Fibroblast of lung (primary cell): Measurements from ENCODE around the gene AMOTL2. TPM values are rescaled to one million over a fixed set of nuclear protein-coding genes. Genes with fewer than 3 reads are reported as not detected.

ENCODE experiments used
- DNase-seq, 2 donors: peaks; one replicate each; pipeline versions ENCODE4 v3.0.0 to v3.0.0-alpha.2; 2010; ENCODE audit warnings: low read depth in 2 of 2
- H2AFZ ChIP-seq: 2 replicates; pipeline ENCODE4 v1.5.1; 2012; ENCODE audit warnings: low read length, control low read depth, inconsistent platforms
- H3K27ac ChIP-seq: 2 replicates; pipeline ENCODE4 v1.5.1; 2011; ENCODE audit warnings: low read length, control low read depth; ENCODE audit not compliant: insufficient read depth
- H3K27me3 ChIP-seq: 2 replicates; pipeline ENCODE4 v1.5.1; 2011; ENCODE audit warnings: mild to moderate bottlenecking, low read length; ENCODE audit not compliant: control insufficient read depth, insufficient read depth
- H3K36me3 ChIP-seq: 2 replicates; pipeline ENCODE4 v1.5.1; 2011; ENCODE audit warnings: low read length; ENCODE audit not compliant: control insufficient read depth, insufficient read depth
- H3K4me1 ChIP-seq: 2 replicates; pipeline ENCODE4 v1.5.1; 2011; ENCODE audit warnings: low read length; ENCODE audit not compliant: control insufficient read depth, insufficient read depth; ENCODE audit errors: extremely low read depth
- H3K4me2 ChIP-seq: 2 replicates; pipeline ENCODE4 v1.5.1; 2011; ENCODE audit warnings: low read length, control low read depth; ENCODE audit not compliant: insufficient read depth; ENCODE audit errors: extremely low read depth
- H3K4me3 ChIP-seq, 4 experiments: fragments of 200-600 bp in 1 of 4; sonication (generic) in 1 of 4; replicated peaks in 1 of 4; 2 replicates each; pipeline ENCODE4 v1.5.1; 2011 to 2016; ENCODE audit warnings: low read length in 4 of 4, low read depth in 3 of 4, mild to moderate bottlenecking in 3 of 4, control low read depth in 2 of 4, inconsistent platforms in 1 of 4, mixed read lengths in 1 of 4; ENCODE audit not compliant: insufficient read depth in 1 of 4; ENCODE audit errors: control extremely low read depth in 1 of 4
- H3K79me2 ChIP-seq: 2 replicates; pipeline ENCODE4 v1.5.1; 2012; ENCODE audit warnings: mild to moderate bottlenecking, low read length, inconsistent platforms; ENCODE audit not compliant: control insufficient read depth, insufficient read depth
- H3K9ac ChIP-seq: 2 replicates; pipeline ENCODE4 v1.5.1; 2011; ENCODE audit warnings: mild to moderate bottlenecking, low read length, control low read depth; ENCODE audit not compliant: insufficient read depth
- H3K9me3 ChIP-seq: 2 replicates; pipeline ENCODE4 v1.5.1; 2012; ENCODE audit warnings: low read depth, low read length; ENCODE audit not compliant: control insufficient read depth, insufficient read depth
- H4K20me1 ChIP-seq: 2 replicates; pipeline ENCODE4 v1.5.1; 2011; ENCODE audit warnings: low read length; ENCODE audit not compliant: control insufficient read depth, insufficient read depth; ENCODE audit errors: extremely low read depth
- CTCF ChIP-seq, 2 donors: IDR thresholded peaks in 1 of 2; conservative IDR thresholded peaks in 1 of 2; 1 replicate in 1 of 2; 2 replicates in 1 of 2; pipeline ENCODE4 v1.5.1; 2011 to 2012; ENCODE audit warnings: low read length in 2 of 2, control low read depth in 1 of 2, inconsistent platforms in 1 of 2, low read depth in 1 of 2, mild to moderate bottlenecking in 1 of 2
- EZH2 ChIP-seq: IDR thresholded peaks from 2 replicates; pipeline ENCODE4 v1.5.1; 2012; ENCODE audit warnings: low read length, control low read depth, mild to moderate bottlenecking; ENCODE audit errors: missing control alignments
- polyA plus RNA-seq, 2 donors: library from polyadenylated mRNA; depleted of rRNA in 1 of 2; stranded (reverse) in 1 of 2; unstranded in 1 of 2; fragments of >200 nt; gene quantifications; 2 replicates each; pipeline ENCODE4 v1.2.1, GENCODE V29; 2011 to 2012; ENCODE audit warnings: missing spikeins in 1 of 2
- total RNA-seq: library from RNA; depleted of rRNA; stranded (reverse); fragments of >200 nt; gene quantifications from 2 replicates; pipeline ENCODE4 v1.2.1, GENCODE V29; 2014

Gene AMOTL2
- total and polyA plus RNA-seq, 2 donors (not counting 1 experiment from before 2014, with no cell fraction given), result 74.6 to 97.0 TPM

- H2AFZ ChIP-seq, result peak overlapping the region; percentile 46
Measured at GRCh38 chr3:134315286-134316106, 58.8 kb downstream of the AMOTL2 start.

GRCh38 chr3:134314588-134315285 is 59.5 kb downstream of the AMOTL2 start:
- Histone ChIP-seq H2AFZ (no peak overlapping the region), H3K27ac (peak overlapping the region; percentile 96), H3K27me3 (no peaks in the 10 kb centered on the region), H3K4me3 (peak overlapping the region in 1 of 4 experiments; percentile 5), H3K4me2 (peak overlapping the region; percentile 71), H4K20me1 (no peaks in the 10 kb centered on the region), H3K9ac (no peak overlapping the region), H3K79me2 (peaks cover 3% of the 10 kb centered on the region), H3K36me3 (no peaks in the 10 kb centered on the region), H3K4me1 (peaks cover 41% of the 10 kb centered on the region), H3K9me3 (no peaks in the 10 kb centered on the region)
- TF ChIP-seq EZH2 (no peak), CTCF (conservative IDR thresholded peaks at IDR 0.05 in 1 of 2, IDR thresholded peaks at IDR 0.05 in 1 of 2; ENCODE audit: low read depth in 1 of 2, low read length in 2 of 2) (no peak)
- no peak for DNase-seq

More at GRCh38 chr3:134315286-134316106, 58.8 kb downstream of the AMOTL2 start:
- TF ChIP-seq CTCF (conservative IDR thresholded peaks at IDR 0.05 in 1 of 2, IDR thresholded peaks at IDR 0.05 in 1 of 2; ENCODE audit: low read depth in 1 of 2, low read length in 2 of 2) (no peak), EZH2 (no peak)
- Histone ChIP-seq H3K27me3 (no peaks in the 10 kb centered on the region), H3K27ac (peak overlapping the region; percentile 96), H3K4me3 (peak overlapping the region in 1 of 4 experiments; percentile 5), H3K4me1 (peaks cover 41% of the 10 kb centered on the region), H3K9me3 (no peaks in the 10 kb centered on the region), H3K4me2 (peak overlapping the region; percentile 71), H3K36me3 (no peaks in the 10 kb centered on the region), H4K20me1 (no peaks in the 10 kb centered on the region), H3K79me2 (peaks cover 3% of the 10 kb centered on the region), H3K9ac (peak overlapping the region; percentile 14)
- peak; percentile 71 to 93 for DNase-seq
